HG02870 (cell line): Measurements from ENCODE around the gene TNN.
"Not testable (repeated sequence)": the region's sequence is repeated elsewhere in the genome, so short reads cannot be mapped to it uniquely, and the experiment has no call there.

Experiments
- ATAC-seq: cut with Tn5 transposase; IDR thresholded peaks from one replicate; pipeline ENCODE4 v1.9.1; 2021; ENCODE audit warnings: mild to moderate bottlenecking, moderate library complexity; ENCODE audit not compliant: unreplicated experiment

TNN gene

DNA sequence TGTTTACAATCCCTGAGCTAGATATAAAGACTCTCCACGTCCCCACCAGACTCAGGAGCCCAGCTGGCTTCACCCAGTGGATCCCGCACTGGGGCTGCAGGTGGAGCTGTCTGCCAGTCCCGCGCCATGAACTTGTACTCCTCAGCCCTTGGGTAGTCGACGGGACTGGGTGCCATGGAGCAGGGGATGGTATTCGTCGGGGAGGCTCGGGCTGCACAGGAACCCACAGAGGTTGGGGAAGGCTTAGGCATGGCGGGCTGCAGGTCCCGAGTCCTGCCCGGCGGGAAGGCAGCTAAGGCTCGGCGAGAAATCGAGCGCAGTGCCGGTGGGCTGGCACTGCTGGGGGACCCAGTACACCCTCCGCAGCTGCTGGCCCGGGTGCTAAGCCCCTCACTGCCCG is 34.5 kb downstream of the TNN start:
- not testable (repeated sequence) for ATAC-seq

DNA sequence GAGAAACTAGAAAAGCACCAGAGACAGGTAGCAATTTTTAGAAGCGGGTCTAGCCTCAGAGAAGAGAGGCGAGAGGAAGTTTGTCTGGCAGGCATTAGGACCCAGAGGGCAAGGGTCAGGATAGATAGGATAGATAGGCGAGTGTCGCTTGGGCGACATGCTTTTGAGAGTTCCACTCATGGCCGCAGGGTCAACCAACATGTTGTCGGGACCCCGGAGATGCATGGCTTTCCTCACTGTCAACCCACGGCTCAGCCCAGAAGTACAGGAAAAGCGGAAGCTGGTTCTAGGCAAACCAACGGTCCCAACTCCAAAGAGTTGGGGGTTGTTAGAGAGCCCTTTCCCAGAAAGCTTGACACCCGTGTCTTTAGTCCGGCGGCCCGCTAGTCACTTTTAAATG is 38.9 kb downstream of the TNN start:
- ATAC-seq: not testable (repeated sequence)

DNA sequence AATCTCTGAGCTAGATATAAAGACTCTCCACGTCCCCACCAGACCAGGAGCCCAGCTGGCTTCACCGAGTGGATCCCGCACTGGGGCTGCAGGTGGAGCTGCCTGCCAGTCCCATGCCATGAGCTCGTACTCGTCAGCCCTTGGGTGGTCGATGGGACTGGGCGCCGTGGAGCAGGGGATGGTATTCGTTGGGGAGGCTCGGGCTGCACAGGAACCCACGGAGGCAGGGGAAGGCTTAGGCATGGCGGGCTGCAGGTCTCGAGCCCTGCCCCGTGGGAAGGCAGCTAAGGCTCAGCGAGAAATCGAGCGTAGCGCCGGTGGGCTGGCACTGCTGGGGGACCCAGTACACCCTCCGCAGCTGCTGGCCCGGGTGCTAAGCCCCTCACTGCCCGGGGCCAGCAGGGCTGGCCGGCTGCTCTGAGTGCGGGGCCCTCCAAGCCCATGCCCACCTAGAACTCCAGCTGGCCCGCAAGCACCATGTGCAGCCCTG is 40.7 kb downstream of the TNN start:
- ATAC-seq: not testable (repeated sequence)

DNA sequence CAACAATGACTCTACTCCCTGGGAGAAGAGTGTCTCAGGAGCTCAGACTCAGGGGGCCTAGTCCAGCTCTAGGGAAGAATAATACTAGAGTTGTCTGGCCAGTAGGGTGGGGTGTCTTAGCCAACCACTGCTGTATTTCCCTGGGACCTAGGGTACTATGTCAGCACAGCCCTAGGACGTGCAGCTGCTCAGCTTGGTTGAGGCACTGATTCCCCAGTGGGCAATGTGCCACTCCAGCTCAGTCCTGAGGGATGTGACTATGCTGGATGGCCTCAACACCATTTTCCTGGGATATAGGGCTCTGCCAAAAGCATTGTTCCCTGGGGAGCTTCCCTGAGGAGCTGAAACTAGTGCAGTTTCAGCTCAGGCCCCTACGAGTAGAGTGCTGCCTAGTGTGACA is 47.4 kb downstream of the TNN start:
- ATAC-seq: no peak

DNA sequence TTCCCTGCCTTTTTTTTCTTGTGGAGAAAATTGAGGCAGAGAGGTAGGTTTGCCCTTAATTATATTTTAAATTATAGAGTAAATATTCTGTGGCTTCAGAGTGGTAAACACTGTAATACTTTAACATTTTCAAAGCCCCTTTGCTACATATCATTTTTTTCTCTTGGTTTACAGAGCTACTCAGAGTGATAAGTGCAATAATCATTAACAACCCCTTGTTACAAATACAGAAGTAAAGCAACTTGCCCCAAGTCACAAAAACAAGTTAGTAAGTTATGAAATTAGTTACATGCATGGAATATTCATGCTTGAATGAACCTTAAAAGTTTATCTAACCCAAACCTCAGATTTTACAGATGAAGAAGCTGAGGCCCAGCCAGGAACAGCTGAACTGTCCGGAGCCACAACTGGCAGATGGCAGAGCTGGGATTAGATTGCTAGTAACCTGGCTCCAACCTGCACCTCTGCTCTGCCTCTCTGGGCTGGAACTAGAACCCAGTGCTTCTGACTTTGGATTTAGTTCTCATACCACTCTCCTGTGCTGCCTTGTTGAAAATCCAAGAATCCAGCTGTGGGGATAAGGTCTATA is 48.7 kb downstream of the TNN start:
- no peak for ATAC-seq

DNA sequence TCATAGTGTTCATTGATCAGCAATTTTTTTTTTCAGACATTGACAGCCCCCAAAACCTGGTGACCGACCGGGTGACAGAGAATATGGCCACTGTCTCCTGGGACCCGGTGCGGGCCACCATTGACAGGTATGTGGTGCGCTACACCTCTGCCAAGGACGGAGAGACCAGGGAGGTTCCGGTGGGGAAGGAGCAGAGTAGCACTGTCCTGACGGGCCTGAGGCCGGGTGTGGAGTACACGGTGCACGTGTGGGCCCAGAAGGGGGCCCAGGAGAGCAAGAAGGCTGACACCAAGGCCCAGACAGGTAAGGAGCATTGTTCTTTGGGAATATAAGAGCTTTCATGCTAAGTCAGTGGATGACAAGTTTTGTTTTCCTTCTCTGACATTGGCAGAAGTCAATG is 49.3 kb downstream of the TNN start:
- no peak for ATAC-seq

DNA sequence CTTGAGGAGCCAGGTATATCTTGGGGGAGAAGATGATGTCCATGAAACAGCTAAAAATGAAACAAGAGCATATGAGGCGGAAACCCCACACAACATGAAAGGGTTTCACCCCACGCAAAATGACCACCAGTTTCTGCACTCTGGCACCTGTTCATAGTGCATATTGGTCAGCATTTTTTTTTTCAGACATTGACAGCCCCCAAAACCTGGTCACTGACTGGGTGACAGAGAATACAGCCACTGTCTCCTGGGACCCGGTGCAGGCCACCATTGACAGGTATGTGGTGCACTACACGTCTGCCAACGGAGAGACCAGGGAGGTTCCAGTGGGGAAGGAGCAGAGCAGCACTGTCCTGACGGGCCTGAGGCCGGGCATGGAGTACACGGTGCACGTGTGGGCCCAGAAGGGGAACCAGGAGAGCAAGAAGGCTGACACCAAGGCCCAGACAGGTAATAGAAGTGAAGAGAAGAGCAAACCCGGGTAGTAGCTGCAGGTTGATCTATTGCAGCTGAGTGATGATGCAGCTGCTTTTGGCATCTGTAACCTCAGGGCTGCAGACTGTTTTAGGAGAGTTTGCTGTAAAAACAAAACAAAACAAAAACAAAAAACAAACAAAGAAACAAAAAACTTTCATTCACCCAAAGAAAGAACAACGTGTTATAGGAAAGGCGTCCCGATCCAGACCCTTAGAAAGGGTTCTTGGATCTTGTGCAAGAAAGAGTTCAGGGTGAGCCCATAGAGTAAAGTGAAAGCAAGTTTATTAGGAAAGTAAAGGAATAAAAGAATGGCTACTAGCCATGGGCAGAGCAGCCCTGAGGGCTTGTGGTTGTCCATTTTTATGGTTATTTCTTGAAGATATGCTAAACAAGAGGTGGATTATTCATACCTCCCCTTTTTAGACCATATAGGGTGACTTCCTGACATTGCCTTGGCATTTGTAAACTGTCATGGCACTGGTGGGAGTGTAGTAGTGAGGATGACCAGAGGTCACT is 51.0 kb downstream of the TNN start:
- no peak for ATAC-seq

DNA sequence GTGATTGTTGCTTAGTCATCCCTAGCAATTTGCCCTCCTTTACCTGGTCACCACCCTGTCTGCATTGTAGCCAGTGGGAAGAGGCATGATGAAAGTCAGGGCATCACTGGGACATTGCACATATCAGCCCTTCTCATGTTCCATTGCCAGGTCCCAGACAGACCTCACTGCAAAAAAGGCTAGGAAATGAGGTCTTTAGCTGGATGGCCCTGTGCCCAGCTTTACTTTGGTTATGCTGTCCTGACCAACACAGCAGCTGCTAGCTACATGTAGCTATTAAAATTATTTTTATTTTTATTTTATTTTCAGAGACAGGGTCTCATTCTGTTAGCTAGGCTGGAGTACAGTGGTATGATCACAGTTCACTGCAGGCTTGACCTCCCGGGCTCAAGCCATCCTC is 52.9 kb downstream of the TNN start:
- ATAC-seq: no peak

DNA sequence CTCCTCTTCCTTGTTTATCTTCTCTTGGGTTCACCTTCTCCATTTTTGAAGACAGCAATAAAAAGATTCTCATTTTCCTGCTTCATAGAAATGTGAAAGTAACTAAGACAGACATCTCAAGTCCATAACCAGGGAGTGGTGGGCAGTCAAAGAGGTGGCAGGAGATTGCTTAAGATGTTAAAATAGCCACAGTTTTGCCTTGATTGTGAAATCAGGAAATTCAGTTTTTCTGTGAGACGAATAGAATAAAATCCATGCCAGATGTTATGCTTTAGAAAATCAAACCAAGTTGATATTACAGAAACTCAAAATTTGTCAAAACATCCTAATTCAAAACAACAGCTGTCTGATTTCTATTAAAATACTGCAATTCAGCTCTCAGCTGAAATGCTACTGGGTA is 57.2 kb downstream of the TNN start:
- ATAC-seq: no peak

DNA sequence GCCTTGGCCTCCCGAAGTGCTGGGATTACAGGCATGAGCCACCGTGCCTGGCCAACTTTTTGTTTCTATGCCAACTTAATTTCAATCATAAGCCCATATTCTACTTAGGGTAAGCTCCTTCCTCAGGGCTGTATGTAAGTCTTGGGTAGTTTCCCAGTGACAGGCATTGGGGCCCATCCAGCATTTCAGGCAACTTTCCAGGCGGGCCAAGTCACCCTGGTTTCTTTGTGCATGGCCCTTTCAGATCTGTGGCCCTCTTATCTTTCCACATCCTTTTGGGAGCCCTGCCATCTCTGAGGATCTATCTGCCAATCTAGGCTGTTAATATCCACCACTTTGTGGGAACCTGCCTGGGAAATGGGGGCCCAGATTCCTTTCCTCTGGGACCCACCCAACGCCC is 58.7 kb downstream of the TNN start:
- ATAC-seq: no peak

DNA sequence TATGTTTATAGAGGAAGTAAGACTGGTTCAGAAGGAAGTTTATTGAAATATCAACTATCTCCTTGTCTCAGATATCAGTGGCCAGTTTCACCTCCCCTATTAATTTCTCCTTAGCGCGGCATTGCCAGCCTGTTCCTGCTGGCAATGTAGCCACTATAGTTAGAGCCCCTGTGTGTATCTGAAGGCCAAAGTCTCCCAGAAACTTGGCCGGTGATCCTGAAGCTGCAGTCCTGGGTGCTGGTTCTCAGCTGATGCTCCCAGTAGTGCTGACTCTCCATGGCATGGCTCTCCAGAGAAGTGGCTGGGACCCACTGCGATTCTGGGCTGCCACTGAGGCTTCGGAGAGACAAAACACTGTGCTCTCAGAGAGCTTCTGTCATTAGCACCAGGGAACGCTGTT is 59.9 kb downstream of the TNN start:
- ATAC-seq: no peak

DNA sequence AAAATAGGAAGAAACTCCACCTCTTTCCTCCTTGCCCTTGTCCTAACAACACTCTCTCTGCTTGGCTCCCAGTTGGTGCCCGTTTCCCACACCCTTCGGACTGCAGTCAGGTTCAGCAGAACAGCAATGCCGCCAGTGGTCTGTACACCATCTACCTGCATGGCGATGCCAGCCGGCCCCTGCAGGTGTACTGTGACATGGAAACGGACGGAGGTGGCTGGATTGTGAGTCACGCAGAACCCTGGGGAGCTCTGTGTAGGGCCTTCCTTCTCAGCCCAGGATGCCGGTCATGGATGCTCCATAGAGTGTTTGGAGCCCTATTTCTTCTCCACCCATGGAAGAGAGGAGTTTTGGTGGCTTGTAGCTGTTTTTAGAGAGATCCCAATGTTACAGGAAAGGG is 60.9 kb downstream of the TNN start:
- no peak for ATAC-seq

DNA sequence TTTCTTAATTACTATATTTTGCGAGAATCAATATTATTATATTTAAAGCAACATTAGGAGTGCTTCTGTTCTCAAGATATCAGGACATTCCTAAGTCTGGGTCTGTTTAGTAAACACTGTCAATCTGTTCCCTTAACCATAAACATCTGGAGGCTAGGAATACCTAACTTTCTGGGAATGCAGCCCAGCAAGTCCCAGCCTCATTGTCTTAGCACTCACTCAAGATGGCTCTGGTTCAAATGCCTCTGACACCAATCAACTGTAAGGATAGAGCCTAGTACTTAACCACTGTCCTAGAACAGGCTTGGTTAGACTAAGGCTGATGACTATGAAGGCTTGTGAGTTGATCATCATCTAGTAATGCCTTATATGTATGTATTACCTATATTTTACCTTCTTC is 61.5 kb downstream of the TNN start:
- ATAC-seq: no peak

DNA sequence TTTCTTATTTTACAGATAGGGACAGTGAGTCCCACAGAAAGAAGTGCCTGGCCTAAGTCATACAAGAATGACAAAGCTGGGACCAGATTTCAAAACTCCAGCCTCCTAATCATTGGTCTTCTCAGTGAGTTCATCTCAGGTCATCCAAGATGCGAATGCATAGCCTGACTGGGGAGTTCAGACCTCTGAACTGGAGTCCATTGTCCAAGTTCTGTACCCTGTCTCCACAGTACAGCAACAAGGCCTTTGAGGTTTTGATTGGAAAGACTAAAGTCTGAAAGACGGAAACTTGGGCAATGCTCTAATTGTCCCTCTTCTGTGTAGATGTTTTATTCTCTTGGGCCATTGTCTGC is 62.0 kb downstream of the TNN start:
- no peak for ATAC-seq

DNA sequence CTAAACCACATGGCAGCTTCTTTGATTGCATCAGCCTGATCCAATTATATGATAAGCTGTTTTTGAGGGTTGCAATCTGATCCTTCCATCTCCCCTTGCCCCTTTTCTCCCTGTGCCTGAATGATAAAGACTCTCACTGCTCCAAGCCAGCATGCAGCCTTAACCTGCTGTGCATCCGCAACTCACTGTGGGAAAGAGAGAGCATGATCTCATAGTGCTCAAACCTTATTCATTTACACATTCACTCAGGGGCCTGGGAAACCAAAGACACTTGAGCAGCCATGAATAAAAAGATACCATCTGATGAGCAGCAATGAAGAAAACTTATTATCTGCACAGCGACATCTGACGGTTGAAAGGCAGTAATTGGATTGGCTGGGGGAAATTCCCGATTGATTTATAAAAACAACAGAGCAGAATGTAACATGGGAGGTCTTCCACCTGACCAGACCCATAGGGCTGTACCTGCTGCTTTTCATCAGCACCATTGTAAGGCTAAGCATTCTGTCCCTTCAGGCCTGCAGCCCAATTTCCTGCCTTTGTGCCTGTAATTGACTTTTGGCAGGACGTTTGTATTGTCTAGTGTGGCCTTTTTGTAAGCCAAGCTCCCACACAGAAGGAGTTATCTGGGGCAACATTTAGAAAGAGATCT is 62.5 kb downstream of the TNN start:
- ATAC-seq: no peak

DNA sequence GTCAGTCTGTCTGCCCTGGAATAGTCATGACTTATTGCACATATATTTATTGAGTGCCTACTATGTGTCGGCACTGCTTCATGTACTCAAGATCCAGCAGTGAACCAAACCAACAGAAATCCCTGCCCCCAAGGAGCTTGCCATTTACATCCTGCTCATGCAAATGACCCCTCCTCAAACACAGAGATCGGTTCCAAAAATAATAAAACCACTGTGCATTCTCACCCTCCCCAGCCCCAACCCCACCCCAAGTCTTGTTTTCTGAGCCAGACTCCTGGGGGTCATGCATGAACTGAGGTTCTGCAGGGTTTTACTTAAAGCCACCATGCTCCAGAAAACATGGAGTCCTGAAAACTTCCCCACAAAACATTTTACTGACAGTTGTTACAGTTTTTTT is 63.0 kb downstream of the TNN start:
- peak; percentile 33 for ATAC-seq

DNA sequence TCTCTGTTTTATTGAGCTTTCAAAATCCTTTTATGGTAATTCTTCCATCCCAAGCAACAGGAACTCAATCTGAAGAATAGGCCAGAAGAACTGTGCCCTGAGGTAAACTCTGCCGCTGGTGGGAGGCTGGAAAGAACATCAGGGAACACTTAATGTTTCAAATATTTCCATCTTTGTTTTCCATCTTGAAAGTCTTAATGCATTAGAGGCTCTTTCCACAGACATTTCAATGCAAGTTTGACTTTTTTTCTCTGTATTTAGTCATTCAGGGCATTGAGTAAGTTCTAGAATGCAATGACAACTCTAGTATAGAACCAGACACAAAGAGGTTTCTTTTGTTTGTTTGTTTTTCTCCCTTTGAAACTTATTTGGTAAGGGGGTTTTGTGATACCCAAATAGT is 63.5 kb downstream of the TNN start:
- no peak for ATAC-seq

DNA sequence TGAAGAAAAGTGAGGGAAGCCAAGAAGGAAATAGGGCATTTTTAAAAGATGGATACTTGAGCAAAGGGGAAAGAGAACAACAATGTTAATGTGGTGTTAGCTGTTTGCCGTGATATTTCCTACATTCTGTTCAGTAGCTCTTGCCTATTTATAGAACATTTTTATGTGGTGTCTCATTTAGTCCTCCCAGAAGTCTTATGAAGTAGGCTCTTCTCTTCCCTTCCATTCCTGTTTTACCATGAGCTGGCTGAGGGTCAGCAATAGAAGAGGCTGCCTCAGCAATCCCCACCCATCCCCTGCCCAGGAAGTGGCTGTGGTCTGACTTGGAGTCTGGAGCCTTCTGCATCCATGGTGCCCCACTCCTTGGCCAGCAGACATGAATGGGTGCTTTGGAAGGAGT is 64.8 kb downstream of the TNN start:
- no peak for ATAC-seq

DNA sequence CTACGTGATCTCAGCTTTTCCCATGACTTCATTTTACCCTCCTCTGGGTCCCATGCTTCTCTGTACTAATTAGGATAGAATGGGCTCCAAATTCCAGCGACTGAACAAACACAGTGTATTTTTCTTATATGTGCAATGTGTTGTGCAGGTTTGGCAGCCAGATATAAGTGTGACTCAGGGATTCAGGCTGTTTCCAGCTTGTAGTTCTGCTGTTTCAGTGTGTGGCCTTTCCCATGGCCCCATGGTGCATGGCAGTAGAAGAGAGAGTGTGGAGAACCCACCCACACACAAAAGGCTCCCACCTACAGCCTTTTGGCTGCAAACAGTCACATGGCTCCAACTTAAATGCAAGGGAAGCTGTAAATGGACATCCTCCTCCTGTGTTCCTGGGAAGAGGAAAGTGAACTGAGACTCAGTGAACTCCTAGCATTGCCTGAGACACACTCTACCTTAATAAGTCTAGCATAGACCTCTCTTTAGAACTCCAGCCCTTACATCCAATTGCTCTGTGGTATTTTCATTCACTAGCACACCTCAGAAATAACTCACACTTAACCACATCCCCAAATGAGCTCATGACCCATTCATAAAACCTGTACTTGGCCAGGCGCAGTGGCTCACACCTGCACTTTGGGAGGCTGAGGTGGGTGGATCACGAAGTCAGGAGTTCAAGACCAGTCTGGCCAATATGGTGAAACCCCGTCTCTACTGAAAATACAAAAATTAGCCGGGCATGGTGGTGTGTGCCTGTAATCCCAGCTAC is 66.2 kb downstream of the TNN start:
- peak; percentile 70 for ATAC-seq

DNA sequence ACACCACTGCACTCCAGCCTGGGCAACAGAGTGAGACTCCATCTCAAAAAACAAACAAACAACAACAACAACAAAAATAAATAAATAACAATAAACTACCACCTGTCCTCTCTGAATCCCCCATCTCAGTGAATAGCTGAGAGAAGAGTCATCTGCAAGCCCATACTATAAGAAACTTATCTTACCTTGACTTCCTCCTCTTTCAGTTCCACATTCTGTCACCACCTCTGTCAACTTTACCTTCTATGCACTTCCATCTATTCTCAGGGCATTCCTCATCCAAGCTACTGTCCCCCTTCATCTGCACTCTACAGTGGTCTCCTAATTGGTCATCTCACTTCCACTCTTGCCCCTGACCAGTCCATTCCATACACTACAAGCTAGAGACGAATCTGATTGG is 66.9 kb downstream of the TNN start:
- no peak for ATAC-seq

DNA sequence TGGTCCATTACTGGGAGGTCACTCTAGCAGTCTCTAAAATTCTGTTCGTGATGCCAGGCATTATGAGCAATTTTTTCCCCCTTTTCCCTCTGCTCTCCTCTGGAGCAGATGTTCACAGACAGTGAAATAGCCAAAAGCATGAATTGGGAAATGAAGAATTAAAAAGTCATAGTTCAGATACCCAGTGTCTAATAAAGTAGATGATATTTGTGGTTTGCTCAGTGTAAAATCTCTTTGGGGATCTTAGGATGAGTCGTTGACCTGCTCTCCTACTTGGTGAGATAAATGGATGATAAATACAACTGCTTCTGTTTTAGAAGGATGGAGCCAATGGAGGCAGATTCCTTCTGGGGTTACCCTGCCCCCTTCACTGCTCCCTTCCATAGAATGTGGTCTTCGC is 68.6 kb downstream of the TNN start:
- no peak for ATAC-seq
